Islet precursor cell (in vitro differentiated cells): ENCODE results near the gene IQSEC1.
A peak's percentile ranks its signal among the peaks of the same experiment; 100 is the strongest.

ENCODE experiments used
- DNase-seq: peaks from one replicate; pipeline ENCODE4 v3.0.0-alpha.2; 2018

The IQSEC1 gene

DNA sequence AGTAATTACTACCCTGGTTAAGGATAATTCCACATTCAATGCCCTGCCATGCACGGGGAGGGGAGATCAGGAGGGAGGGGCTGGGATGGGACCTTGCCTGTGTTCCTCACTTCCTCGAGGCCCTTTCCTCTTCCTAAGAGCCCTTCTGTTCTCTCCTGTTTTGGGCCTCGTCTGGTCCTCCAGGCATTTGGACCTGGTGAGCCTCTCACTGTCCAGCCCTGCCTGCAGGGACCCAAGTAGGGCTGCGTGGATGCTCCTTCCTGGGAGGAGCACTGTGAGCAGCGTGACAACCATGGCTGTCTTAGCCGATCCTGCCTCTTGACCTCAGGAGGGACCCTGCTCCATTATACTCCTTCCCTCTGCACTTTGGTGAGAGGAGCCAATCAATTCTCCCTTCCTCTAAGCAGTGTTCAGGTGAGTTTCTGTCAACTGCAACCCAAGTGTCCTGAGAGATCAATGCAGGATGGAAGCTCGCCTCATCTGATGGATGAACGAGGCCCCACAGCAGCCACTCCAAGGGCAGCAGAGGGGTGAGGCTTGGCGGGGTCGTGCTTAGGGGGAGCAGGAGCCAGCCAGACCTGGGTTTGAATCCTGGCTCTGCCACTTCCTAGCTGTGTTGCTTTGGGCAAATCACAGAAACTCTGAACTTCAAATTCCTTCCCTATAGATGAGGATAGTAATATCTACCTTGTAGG, 92.5 kb downstream of the IQSEC1 start:
- no peak for DNase-seq

DNA sequence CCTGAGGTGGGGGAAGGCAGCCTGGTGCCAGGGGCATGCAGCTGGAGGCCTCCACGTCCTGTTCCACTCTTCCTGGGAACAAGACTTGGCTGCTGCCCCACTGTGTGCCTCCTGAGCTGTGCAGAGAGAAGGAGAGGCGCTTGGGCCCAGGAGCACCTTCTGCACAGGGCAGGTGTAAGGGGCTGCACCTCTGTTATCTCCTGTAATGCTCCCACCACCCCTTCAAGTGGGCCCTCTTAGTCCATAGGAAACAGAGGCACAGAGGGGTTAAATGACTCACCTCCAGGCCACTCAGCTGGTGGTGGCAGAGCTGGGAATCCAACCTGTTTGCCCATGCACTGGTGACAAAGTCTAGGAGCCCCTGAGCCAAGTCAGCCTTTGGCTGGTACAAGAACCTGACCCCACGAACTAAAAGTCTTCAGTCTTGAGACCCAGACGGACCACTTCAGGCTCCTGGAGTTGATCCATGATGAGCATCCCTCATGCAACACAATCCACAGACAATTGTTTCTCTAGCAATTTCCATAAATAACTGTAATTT, 93.2 kb downstream of the IQSEC1 start:
- no peak for DNase-seq

DNA sequence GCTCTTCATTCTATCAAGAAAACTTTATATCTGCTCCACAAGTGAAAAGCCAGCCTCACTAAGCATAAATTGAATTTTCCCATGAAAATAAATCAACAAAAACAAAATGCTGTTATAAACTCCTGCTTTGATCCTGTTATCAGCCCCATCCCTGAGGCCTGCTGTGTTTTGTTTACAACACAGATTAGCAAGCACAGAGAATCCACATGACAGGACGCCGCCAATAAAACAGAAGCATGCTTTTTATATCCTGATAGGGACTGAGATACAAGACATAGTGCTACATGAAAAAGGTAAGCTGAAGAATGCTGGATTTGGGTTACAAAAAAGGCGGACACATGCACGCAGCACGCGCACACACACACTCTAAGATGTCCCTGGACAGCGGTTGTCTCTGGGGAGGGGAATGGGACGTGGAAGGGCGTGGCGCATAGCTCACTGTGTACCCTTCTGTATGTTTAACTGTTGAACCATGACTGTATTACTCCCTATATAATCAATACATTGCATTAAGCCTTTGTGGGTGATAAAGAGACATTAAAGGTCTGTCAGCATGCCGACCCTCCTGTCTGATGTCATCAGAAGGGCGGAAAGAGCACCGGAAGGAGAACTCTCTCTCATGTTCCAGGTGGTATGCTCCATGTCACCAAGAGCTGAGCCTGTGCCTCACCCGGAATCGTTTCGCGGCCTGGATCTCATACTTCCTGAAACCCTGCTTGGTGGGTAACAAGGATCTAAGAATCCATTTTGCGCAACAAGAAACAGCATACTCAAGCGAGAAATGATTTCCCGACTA, 93.9 kb downstream of the IQSEC1 start:
- no peak for DNase-seq

DNA sequence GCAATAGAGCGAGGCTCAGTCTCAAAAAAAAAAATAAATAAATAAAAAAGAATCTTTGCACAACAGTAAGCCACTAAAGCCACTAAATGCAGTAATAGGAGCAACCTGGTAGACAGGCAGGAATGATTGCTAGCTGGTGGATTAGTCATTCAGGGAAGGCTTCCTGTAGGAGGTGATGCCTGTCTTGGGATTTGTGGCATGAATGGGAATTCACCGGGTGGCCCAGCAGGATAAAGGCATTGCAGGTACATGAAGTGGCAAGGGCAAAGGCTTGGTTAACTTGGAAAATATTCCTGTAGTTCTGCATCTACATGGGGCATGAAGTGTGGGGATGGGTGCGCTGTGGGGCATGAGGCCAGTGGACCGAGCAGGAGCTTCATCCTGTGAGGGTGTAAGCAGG, 94.5 kb downstream of the IQSEC1 start:
- DNase-seq: no peak

DNA sequence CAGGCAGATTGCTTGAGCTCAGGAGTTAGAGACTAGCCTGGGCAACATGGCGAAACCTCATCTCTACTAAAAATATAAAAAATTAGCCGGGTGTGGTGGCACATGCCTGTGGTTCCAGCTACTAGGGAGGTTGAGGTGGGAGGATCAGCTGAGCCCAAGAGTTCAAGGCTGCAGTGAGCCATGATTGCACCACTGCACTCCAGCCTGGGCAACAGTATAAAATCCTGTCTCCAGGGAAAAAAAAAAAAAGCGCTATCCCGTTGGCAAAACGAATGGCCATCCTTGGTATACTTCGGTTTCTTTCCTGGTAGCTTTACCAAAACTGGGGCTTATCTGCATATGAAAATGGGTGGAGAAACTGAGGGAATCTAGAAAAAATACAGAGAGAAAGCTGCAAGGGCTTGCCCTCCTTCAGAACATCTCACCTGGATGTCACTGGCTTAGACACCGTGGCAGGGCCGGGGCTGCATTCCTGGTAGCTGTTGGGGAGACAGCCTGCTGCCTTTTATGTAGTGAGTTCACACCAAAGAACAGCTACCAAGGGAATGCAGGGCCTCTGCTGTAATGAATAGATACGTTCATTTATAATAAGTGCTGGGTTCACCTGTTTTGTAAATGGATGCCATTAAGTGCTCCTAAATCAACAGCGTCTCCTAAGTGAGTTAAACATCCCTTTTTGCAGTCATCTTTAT, 96.0 kb downstream of the IQSEC1 start:
- no peak for DNase-seq

- DNase-seq: no peak
These were observed 97.3 kb downstream of the IQSEC1 start for GRCh38 chr3:12975748-12976522.

- no peak for DNase-seq
These were observed 98.4 kb downstream of the IQSEC1 start for GRCh38 chr3:12974819-12975218.

- DNase-seq: no peak
These were observed 98.9 kb downstream of the IQSEC1 start for GRCh38 chr3:12974334-12974733.

DNA sequence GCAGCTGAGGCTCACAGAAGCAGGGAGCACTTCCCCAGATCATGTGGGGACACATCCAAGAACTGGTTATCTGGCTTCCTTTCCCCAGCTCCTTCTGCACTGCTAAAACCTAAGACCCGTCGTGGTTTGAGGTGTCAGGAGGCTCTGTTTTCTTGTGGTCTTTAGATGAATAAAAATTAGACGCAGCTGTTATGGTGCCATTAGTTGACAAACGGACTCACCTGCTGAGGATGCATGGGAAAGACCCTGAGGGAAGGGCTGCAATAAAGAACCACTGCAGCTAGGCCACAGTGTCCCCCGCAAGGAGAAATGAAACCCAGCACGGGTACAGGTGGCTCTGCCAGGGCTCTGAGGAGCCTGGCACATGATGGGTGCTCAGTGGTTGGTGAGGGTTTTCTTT, 99.4 kb downstream of the IQSEC1 start:
- DNase-seq: no peak

DNA sequence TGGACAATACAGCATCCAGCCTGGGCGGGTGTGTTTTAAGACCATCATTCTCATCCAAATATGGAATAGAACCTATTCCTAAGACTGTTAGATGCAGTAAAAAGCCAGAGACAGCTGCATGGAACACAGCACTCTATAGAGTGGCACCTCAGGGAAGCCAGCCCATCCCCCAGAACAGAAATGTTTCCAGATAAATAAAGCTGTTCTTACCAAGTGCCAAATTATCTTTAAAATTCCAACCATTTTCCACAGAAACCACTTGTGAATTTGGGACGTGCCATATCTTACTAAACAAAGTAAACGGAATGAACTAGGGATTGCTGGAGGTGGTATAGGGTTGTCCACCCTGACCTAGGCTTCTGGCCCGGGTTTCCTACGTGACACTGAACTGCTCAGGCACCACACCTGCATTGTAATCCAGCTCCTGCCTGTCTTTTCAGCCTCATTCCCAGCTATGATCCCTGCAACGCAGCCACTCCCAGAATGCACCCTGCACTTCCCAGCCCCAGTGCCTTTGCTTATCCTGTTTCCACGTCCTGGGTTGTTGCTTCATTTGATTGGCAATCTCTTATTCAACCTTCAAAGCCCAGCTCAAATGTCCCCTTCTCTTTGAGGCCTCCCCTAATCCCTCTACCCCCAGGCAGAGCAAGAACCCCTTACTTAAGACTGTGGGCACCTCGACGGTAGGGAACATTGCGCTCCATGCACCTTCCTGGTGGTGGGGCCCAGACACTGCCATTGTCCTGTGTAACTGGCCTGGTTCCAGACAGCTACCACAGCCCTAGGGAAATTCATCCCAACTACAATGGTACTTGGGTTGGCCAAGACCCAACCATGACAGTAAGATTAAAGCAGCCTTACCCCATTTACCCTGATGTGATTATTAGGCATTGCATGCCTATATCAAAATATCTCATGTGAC, 100.2 kb downstream of the IQSEC1 start:
- DNase-seq: no peak

- DNase-seq: no peak
These were observed 101.2 kb downstream of the IQSEC1 start for GRCh38 chr3:12972043-12972442.

DNA sequence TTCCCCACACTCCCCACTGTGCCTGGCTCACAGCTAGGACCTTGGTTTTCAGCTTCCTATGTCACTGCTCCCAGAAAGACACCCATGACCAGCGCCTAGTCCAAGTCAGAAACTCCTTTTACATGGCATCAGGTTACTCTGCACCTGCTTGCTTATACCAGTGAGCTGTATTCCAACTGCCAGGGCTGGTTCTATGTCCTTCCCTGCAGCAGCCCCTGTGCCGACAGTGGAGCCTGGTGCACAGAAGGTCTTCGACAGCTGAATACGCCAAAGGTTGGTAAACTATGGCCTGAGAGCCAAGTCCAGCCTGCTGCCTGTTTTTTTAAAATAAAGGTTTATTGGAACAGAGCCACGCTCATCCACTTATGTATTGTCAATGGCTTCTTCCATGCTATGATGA, 102.5 kb downstream of the IQSEC1 start:
- DNase-seq: no peak

GRCh38 chr3:12969486-12969885, 103.7 kb downstream of the IQSEC1 start:
- DNase-seq: no peak

GRCh38 chr3:12968541-12968940, 104.7 kb downstream of the IQSEC1 start:
- no peak for DNase-seq

DNA sequence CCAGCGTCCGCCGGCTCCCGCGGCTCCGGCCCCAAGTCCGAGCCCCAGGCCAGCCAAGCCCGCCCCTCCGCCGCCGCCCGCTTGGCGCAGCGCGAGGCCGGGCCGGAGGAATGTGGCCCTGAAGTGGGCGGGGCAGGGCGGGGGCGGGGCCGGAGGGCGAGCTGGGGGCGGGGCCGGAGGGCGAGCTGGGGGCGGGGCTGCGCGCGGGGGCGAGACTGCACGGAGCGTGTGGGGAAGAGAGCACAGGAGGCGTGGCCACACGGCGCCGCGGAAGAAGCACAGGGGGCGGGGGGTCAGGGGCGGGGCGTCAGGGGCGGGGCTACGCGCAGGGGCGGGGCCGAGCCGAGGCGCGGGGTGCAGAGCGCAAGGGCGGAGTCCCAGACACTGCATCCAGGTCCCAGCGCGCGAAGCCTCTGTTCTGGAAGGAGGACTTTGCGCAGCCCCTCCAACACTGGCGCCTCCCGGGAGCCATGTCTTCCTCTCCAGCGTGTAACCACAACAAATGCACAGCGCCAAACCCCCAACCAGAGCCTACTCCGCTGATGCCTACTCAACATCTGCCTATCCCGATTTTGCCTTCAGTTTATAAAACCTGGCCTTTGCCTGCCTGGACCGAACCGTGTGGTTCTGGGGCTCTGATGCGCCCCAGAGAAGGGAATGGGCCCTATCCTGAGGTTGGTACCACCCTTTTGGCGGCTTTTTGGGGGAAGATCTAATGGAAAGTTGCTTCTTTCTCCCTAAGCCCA, 105.5 kb downstream of the IQSEC1 start:
- peak; percentile 97 for DNase-seq

GRCh38 chr3:12966847-12967605, 106.2 kb downstream of the IQSEC1 start:
- DNase-seq: no peak

GRCh38 chr3:12965999-12966846, 107.0 kb downstream of the IQSEC1 start:
- no peak for DNase-seq

DNA sequence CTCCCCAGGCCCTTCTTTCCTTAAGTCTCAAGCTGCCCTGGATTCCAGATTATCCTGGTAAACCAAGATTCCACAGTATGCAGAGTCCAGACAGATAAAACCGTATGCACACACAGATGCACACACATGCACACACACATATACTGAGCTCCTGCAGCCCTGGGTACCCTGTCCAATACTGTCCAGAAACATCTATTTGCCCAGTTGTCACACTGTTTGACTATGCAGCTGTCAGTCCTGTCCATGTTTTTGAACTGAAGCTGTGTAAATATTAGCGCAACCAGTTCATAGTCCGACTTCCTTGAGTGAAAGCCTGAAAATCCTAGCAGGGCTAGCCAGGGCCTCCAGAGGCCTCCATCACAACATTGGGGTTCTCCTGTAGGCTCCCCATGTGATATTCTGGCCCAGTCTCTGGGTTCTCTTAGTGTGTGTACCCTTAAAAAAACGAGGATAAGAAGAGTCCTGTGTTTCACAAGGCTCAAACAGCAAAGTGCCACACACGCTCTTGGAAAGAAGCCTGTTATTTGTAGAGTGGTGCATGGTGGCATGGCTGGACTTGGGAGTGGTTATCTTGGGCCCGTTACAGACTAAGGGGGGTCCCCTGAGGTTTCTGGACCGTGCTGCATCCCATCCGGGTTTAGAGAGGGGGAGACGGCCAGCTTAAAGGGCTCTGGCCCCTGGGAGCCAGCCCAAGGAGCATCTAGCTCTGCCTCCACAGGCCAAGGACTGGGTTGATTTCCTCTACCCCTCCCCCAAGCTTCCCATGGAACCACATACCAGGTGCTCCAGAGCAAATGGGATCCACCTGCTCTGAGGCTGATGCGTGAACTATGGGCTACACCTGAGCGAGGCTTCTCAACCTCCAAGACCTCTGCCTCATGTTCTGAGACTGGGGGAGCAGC, 108.3 kb downstream of the IQSEC1 start:
- DNase-seq: no peak
